NCI-H2081 treated with DMSO at 0.1 percent for 48 hours (cell line): ENCODE results near the gene CFAP221.
A peak's percentile ranks its signal among the peaks of the same experiment; 100 is the strongest.
"Not testable (repeated sequence)": the region's sequence is repeated elsewhere in the genome, so short reads cannot be mapped to it uniquely, and the experiment has no call there.

ENCODE experiments used
- DNase-seq: peaks from one replicate; lab custom pipeline; 2025; lab: John Stamatoyannopoulos, UW

Gene CFAP221

GRCh38 chr2:119590873-119591272, 46.6 kb downstream of the CFAP221 start:
- DNase-seq, result no peak

DNA sequence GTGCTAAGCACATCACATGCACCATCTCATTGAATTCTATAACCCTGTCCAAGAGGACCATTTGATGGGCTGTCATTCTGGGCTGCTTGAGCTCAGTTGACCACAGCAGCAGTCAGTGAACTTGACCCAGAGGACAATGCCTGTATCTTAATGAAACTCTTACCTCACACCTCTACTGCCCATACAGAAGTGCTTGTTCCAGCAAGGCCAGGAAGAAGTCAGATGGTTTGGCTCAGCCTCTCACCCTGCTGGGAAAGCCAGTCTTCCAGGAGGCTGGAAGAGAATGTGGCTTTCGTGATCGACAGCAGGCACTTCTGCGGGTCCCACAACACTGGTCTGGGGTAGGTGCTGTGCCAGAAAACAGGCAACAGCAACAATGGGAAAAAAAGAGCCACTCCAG, 47.3 kb downstream of the CFAP221 start:
- DNase-seq, result no peak

DNA sequence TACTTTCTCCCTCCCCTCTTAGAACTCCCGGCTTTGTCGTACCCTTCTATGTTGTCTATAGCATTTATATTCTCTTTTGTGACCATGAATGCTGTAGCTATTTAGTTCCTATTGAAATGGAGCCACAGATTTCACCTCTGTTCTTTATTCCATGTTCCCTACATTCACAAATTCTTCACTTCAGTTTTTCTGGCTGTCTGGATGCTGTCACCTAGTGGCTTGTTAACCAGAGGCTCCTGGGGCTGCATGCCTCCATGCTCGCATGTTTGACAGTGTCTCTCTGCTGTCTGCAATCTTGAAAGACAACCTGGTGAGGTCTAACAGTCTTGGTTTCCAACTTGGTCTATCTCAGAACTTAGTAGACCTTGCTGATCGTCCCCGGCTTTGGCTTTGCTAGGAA, 48.2 kb downstream of the CFAP221 start:
- DNase-seq, result no peak

DNA sequence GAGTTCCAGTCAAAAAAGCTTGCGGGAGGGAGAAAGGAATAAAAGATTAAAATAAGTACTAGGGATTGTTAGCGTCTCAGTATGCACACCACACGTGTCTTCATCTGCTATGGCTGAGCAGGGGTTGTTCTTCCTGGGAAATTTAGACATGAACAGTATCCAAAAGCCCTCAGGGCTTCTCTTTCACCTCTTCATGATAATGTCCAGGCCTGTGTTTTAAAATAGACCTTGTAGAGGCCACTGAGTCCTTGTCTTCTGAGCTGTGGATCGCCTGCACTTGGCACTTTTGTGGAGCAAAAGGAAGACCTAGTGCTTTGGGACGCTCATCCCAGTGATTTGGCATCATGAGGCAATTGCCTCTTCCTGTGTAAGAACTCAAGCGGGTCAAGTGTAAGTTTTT, 52.4 kb downstream of the CFAP221 start:
- no peak for DNase-seq

DNA sequence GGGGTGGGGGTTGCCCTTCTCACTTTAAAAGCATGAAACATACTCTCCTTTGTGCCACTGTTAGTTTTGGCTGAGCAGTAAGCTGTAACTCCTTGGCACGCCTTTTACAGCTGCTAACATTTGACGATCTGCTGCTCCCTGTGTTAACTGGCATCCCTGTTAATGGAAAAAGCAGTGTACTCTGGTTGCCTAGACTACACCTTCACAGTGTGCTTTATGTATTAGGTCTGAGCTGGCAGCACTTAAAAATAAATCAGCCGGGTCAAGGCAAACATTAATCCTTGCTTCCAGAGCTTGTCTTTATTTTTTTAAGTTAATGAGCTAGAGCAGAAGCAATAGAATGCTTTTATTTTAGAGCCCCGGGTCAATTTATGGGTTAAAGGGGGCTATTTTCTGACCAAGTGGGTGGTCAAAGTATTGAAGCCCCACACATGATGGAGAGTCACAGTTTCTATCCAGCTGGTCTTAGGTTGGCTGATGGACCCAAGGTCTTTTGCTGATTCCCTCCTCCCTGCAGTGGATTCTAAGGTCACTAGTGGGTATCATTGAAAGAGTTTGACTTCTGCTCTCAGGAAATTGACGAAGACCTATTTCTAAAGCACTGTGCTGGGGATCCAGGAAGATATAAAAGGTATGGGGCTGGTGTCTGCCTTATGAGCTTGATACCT, 54.5 kb downstream of the CFAP221 start:
- peak; percentile 61 for DNase-seq

- DNase-seq, result no peak
Measured at GRCh38 chr2:119599384-119599783, 55.1 kb downstream of the CFAP221 start.

GRCh38 chr2:119605096-119605495, 60.8 kb downstream of the CFAP221 start:
- DNase-seq, result no peak

DNA sequence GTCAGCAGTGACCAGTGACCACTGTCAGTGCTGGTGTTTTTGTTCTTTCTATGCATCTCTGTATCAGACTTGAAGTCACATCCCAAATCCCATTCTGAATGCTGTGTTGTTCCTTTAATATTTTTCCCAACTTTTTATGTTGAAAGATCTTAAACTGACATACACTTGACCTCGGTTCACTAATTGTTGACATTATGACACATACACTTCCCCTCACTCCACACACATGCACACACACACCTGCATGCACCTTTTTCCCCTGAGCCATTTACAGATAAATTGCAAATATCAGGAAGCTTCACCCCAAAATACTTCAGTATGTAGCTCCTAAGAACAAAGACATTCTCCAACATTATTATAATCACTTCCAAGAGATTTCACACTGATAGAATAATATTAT, 62.4 kb downstream of the CFAP221 start:
- DNase-seq, result no peak

- DNase-seq, result no peak
Measured at GRCh38 chr2:119608553-119608952, 64.3 kb downstream of the CFAP221 start.

- no peak for DNase-seq
Measured at GRCh38 chr2:119609337-119609736, 65.1 kb downstream of the CFAP221 start.

DNA sequence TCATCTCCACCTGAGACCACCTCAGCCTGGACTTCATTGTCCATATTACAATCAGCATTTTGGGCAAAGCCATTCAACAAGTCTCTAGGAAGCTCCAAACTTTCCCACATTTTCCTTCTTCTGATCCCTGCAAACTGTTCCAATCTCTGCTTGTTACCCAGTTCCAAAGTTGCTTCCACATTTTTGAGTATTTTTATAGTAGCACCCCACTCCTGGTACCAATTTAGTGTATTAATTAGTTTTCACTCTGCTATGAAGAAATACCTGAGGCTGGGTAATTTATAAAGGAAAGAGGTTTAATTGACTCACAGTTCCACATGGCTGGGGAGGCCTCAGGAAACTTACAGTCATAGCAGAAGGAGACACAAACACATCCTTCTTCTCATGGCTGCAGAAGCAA, 69.9 kb downstream of the CFAP221 start:
- not testable (repeated sequence) for DNase-seq

DNA sequence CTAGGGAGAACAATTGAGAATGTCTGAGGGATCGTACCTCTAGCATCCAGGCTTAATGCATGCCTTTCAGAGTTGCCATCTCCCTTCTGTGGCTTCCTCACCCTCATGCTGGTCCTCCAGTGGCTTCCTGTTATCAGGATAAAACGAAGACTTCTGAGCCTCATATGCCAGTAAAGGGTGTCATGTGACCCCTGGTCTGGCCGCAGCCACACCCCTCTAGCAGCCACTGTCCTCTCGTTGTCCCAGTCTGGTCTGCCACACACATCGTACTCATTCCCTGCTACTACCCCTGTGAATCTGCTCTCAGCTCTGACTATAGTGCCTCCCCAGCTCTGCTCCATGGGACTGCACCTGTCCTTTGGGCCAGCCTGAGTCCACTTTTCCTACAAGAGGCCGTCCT, 72.2 kb downstream of the CFAP221 start:
- no peak for DNase-seq

DNA sequence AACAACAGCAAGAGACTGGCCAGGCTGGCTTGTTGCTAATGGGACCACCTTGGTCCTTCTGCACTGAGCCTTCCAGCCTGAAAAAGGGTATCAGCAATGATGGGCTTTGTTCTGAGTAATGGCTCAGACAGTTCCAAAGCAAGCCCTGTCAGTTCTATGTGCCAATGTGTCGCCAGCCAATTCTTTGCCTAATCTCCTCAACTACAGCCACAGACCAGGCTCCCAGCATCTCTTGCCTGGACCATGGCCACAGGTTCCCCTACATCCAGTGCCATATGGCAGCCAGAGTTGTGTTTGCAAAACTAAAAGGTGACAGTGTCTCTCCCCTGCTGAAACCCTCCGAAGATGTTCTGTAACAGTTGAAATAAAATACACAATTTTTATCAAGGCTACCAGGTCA, 73.2 kb downstream of the CFAP221 start:
- no peak for DNase-seq

DNA sequence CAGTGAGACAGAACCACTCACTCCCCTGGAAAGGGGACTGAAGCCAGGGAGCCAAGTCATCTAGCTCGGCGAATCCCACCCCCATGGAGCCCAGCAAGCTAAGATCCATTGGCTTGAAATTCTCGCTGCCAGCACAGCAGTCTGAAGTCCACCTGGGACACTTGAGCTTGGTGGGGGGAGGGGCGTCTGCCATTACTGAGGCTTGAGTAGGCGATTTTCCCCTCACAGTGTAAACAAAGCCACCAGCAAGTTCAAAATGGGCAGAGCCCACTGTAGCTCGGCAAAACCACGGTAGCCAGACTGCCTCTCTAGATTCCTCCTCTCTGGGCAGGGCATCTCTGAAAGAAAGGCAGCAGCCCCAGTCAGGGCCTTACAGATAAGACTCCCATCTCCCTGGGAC, 74.5 kb downstream of the CFAP221 start:
- not testable (repeated sequence) for DNase-seq

DNA sequence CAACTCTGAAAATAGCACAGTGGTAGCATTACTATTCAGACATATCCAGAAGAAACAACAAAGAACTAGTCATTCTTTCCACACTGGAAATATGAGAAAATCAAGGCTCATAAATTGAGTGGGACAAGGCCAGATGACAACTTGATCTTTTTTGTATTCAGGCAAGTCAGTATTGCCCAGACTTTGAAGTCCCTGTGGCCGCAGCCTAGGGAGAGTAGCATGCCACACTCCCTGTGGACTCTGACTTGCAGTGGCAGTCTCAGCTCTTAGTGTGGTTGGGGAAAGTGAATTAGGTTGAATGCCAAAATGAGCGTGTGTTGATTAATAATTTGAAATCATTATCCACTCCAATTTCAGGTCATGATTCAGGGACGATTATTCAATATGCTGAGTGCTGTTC, 81.0 kb downstream of the CFAP221 start:
- no peak for DNase-seq

GRCh38 chr2:119629323-119629825, 85.1 kb downstream of the CFAP221 start:
- no peak for DNase-seq

DNA sequence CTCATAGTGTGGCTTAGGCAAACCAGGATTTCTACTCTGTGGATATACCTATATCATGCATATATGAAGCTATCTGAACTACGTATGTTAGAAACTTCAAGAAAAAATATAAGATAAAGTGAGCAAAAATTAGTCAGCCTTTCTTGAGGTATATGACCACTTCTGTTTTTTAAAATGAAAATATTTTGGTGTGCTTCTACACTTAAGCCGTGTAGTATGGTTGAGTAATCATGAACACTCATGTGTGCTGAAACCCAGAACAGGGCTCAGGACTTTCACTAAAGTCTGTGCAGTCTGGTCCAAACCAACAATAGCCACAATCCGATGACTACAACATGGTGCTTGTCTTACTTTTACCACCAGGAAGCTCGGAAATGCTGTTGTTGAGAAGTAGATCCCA, 85.9 kb downstream of the CFAP221 start:
- DNase-seq, result no peak

DNA sequence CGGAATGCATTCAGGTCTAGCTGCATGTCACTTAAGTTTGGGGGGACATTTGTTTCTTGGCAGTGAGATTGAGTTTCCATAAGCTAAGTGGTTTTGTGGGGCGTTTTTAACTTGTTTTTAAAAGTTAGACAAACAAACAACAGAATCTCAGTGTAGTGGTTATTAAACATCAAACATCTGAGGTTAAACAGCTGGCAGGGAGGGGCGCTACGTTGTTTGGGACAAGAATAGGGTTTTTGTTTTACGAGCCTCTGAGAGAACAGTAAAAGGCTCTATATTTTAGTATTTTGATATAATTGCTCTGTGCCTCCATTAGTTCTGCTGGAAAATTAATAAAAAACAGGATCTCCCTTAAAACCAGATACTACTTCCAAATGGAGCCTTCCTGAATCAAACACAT, 93.1 kb downstream of the CFAP221 start:
- DNase-seq, result no peak

GRCh38 chr2:119638246-119638645, 94.0 kb downstream of the CFAP221 start:
- DNase-seq, result no peak

DNA sequence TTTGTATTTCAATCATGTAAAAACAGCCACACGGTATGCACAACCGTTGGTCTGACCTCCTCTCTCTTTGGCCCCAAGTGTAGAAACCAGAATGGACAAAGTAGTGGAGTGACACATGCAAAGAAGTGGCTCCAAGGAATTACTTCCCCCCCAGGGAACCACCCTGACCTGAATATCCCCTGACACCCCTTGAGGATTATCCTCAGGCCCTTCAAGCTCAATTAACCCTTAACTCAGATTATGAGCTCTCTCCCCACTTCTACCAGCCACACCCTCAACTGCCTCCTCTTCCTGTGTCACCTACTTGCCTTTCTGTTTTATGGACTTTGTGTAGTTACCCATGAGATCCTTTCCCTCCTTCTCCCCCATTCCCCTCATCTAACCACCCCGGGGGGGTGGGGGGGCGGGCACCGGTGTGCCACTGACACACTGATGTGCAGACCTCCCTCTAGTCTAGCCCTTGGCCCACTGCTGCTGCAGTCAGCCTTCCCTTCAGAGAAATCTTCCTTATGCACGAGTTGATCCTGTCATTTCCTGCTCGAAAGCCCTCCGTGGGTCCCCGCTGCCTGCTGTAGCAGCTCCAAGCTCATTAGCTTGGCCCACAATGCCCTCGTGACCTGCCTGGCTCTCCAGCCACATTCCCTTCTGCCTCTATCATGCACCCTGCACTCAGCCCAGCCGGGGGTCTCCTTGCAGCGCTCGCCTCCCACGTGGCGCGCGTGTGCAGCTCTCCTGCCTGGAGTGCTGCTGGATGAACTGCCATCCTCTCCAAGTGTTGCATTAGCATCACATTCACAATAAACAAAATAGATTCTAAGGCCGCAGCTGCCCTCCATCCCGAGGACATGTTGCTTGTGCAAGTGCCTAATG, 94.7 kb downstream of the CFAP221 start:
- DNase-seq, result no peak

DNA sequence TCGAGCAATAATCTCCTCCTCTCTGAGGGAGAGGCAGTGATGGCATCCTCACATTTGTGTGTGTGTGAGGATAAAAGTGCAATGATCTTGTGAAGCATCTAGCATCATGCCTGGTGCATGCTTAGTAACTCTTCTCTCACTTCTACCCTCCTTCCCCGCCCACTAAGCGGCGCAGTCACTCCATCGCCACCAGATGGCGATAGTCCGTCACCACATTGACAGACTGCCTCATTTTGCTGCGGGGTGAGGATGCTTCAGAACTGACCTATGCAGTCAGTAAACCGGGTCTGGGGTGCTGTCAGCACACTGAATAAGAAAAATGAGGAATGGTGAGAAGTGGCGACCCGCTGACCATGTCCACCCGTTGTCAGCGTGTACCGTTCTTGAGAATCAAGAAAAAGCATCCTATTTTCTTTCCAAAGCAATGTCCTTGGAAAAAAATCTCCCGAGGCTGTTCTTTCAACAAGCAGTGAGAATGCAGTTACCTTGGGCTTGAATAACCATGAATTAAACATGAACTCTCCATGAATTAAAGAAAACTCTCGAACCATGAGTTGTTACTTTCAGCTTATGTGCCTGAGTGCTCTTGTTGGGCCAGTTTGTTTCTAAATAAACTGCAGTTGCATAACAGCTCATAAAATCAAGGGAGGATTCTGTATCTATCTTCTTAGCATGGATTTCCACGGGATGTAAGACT, 97.5 kb downstream of the CFAP221 start:
- peak; percentile 12 for DNase-seq

DNA sequence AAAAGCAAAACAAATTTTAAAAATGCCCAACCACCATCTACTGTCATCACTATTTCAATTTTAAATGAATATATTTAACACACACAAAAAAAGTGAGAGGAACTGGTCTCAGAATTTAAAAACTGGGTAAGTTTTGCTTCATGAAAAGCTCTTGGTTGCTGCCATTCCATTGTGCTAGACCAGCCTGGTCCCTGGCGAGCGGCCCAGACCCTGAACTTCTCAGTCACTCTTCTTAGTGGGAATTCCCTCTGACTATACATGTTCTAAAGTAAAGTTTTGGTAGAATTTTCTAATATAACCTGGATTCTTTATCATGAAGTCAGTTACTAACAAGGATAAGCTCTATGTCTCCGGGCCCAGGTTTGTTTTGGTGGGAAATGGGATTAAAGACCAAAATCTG, 99.9 kb downstream of the CFAP221 start:
- DNase-seq, result no peak
